Measurements from ENCODE around the gene KRT86. TPM values are rescaled to one million over a fixed set of nuclear protein-coding genes. Genes with fewer than 3 reads are reported as not detected.

Gene KRT86
- total and polyA plus RNA-seq, 2 of the 8 experiments (the other 6 are each of a cell fraction or from before 2014, with no cell fraction given): 0.12 TPM; not detected in 1

DNA sequence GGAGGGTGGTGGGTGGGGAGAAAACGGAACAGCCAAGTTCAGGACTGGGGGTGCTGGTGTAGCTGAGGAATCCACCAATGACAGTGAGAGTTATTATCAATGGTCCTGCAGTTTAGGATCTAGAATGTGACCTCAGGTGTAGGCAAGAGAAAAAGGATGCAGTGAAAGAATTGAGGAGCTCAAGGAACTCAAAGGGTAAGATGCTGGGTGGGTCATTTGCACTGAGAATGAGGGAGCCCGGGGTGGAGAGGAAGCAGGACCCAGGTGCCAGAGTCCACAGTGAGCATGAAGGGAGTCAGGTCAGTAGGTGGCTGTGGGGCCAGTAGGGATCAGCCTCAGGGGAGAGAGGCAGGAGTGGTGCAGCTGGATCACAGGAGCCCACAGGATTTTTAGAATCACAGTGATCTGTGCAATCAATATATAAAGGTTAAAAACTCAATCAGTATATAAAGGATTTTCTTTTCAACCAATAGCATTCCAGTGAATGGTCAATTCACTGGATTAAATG lies 44.6 kb upstream of the KRT86 start:
- no peak for TF ChIP-seq POLR2A (IDR thresholded peaks at IDR 0.05; ENCODE audit: control extremely low read depth in 1 of 2, low read depth in 2 of 2, low read length in 2 of 2)
- no peak for TF ChIP-seq TCF12 (IDR thresholded peaks at IDR 0.05; ENCODE audit: low read depth, low read length)
- TF ChIP-seq, protein P1, sequence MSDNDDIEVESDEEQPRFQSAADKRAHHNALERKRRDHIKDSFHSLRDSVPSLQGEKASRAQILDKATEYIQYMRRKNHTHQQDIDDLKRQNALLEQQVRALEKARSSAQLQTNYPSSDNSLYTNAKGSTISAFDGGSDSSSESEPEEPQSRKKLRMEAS (IDR thresholded peaks at IDR 0.05): no peak
- TF ChIP-seq, protein P2, sequence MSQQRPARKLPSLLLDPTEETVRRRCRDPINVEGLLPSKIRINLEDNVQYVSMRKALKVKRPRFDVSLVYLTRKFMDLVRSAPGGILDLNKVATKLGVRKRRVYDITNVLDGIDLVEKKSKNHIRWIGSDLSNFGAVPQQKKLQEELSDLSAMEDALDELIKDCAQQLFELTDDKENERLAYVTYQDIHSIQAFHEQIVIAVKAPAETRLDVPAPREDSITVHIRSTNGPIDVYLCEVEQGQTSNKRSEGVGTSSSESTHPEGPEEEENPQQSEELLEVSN (IDR thresholded peaks at IDR 0.05): no peak
- no peak for TF ChIP-seq CHD2 (IDR thresholded peaks at IDR 0.05; ENCODE audit: low read length)
- no peak for TF ChIP-seq TEAD4 (IDR thresholded peaks at IDR 0.05; ENCODE audit: low read depth, low read length)
- no peak for TF ChIP-seq ASH2L (IDR thresholded peaks at IDR 0.05; ENCODE audit: low read length)
- TF ChIP-seq RFX5 (IDR thresholded peaks at IDR 0.05; ENCODE audit: borderline replicate concordance, low read depth, low read length): no peak
- H3K9me3 ChIP-seq (ENCODE audit: insufficient read depth in 2 of 2, low read depth in 1 of 2, low read length in 1 of 2): no peaks in the 10 kb centered on the region
- ChIA-PET POLR2A (ENCODE audit: partially characterized antibody) (no interaction called here), CTCF (ENCODE audit: partially characterized antibody) (interaction anchor here (0.9 to 17.6 kb wide), 13 partner anchors 9 to 132 kb away, joined by 3 to 151 read pairs (median 5); no protein-coding TSS in a partner anchor)
- WGBS, 2 experiments (ENCODE audit: extremely low coverage in 1 of 2, insufficient coverage in 1 of 2, insufficient read length in 1 of 2, insufficient replicate concordance in 2 of 2, low coverage in 1 of 2, low lambda C conversion rate in 2 of 2, missing lambda C conversion rate in 1 of 2): 91% methylated on average over 2 of the region's 2 CpGs; no CpG with 5 or more reads in 1 of the 2 experiments
- H4K8ac ChIP-seq (ENCODE audit: extremely low read depth, insufficient read depth, low read length): no peak overlapping the region
- H3K4ac ChIP-seq (replicated peaks; ENCODE audit: insufficient read length, low read depth, low read length): no peak overlapping the region
- no peaks in the 10 kb centered on the region for H4K20me1 ChIP-seq (replicated peaks in 1 of 2; ENCODE audit: control insufficient read depth in 1 of 2, insufficient read depth in 2 of 2, low read length in 2 of 2)
- H4K91ac ChIP-seq (replicated peaks; ENCODE audit: insufficient read length, low read length): no peak overlapping the region
- DNase-seq (ENCODE audit: low read depth in 1 of 2, low spot score in 2 of 2) (no peak), FAIRE-seq (no peak)
- H4K5ac ChIP-seq (ENCODE audit: insufficient read length, low read depth, low read length): no peak overlapping the region
- H2AK5ac ChIP-seq (ENCODE audit: low read depth, low read length): no peak overlapping the region
- no peak overlapping the region for H2BK20ac ChIP-seq (ENCODE audit: low read length)
- H3K9ac ChIP-seq (replicated peaks in 1 of 4; ENCODE audit: extremely low read depth in 1 of 4, low read depth in 3 of 4, low read length in 3 of 4): no peak overlapping the region
- no peak overlapping the region for H2BK5ac ChIP-seq (ENCODE audit: low read depth, low read length)
- no peak overlapping the region for H3K23ac ChIP-seq (ENCODE audit: insufficient read length)
- no peak overlapping the region for H3K18ac ChIP-seq (ENCODE audit: extremely low read depth, low read length)
- no peak overlapping the region for H2BK120ac ChIP-seq (replicated peaks; ENCODE audit: low read depth, low read length)
- peaks cover 8% of the 10 kb centered on the region; the same call in 1 of the 2 replicates for H3K23me2 ChIP-seq (ENCODE audit: low read depth, low read length)
- no peak overlapping the region for H3K27ac ChIP-seq (ENCODE audit: low read depth, low read length)
- H3K4me3 ChIP-seq (ENCODE audit: extremely low read depth in 1 of 4, insufficient read depth in 2 of 4, low read depth in 3 of 4, low read length in 4 of 4): no peak overlapping the region
- H2BK12ac ChIP-seq (ENCODE audit: low read depth, low read length): 0 out of 2 replicates have a peak overlapping the region, but pooled peaks have one; percentile 39
- H3K36me3 ChIP-seq (ENCODE audit: control insufficient read depth in 2 of 4, insufficient read depth in 4 of 4, low read length in 3 of 4): no peaks in the 10 kb centered on the region
- H3K27me3 ChIP-seq (replicated peaks in 1 of 4; ENCODE audit: control insufficient read depth in 3 of 4, extremely low read depth in 1 of 4, insufficient read depth in 3 of 4, low read length in 3 of 4): peaks cover 0 to 41% (median 23%) of the 10 kb centered on the region in 4 experiments; a peak in 6 of 7 replicates
- no peak overlapping the region for H3K4me2 ChIP-seq (ENCODE audit: insufficient read depth in 1 of 2, low read depth in 2 of 2, low read length in 2 of 2)
- H3K14ac ChIP-seq (ENCODE audit: insufficient read length): no peak overlapping the region
- H3K56ac ChIP-seq (replicated peaks; ENCODE audit: insufficient read length, low read depth, low read length): no peak overlapping the region
- H3K79me1 ChIP-seq (ENCODE audit: low read depth, low read length): no peaks in the 10 kb centered on the region
- H3K4me1 ChIP-seq (replicated peaks in 1 of 4; ENCODE audit: control insufficient read depth in 3 of 4, insufficient read depth in 4 of 4, low read length in 3 of 4): peaks cover 0 to 25% (median 18%) of the 10 kb centered on the region in 4 experiments; a peak in 6 of 7 replicates
- H3K79me2 ChIP-seq (ENCODE audit: control insufficient read depth in 1 of 2, insufficient read depth in 2 of 2, low read length in 2 of 2): no peaks in the 10 kb centered on the region
- no peak overlapping the region for H2AFZ ChIP-seq (ENCODE audit: low read length)
- H2BK15ac ChIP-seq (ENCODE audit: low read length): no peak overlapping the region
